Epithelial cell of proximal tubule (primary cell): Measurements from ENCODE around the gene HS6ST3. TPM values are rescaled to one million over a fixed set of nuclear protein-coding genes. Genes with fewer than 3 reads are reported as not detected.

Experiments
- DNase-seq: peaks from one replicate; pipeline ENCODE4 v3.0.0-alpha.2; 2011; ENCODE audit warnings: low read depth
- H3K4me3 ChIP-seq: 2 replicates; pipeline ENCODE4 v1.5.1; 2011; ENCODE audit warnings: low read depth, mild to moderate bottlenecking, low read length
- total RNA-seq: library from RNA; depleted of rRNA; stranded (reverse); fragments of >200 nt; gene quantifications from 2 replicates; pipeline ENCODE4 v1.2.3, GENCODE V29; 2015
- TF ChIP-seq, protein P1 (sequence below): conservative IDR thresholded peaks from 2 replicates; pipeline ENCODE4 v1.5.1; 2012; ENCODE audit warnings: low read depth, mild to moderate bottlenecking, low read length

HS6ST3 gene
- total RNA-seq, 1 donor from 2014 or later = 0.29 TPM

DNA sequence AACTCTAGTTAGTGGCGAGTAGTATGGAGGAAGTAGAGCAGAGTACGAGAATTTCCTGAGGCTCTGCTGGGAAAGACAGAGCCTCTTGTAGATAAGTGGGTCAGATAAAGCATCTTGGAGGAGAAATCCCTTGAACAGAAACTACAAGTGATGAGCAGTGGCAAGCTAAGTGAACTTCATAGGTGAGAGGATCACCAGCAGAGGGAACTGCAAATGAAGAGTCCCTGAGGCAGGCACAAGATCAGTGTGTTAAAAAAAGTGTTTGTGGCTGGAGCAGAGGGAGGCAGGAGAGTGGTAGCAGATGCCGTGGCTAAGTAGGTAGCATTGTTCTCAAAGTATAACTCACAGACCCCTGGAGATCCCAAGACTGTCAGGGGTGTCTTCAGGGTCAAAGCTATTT lies 437.6 kb downstream of the HS6ST3 start:
- TF ChIP-seq, protein P1, sequence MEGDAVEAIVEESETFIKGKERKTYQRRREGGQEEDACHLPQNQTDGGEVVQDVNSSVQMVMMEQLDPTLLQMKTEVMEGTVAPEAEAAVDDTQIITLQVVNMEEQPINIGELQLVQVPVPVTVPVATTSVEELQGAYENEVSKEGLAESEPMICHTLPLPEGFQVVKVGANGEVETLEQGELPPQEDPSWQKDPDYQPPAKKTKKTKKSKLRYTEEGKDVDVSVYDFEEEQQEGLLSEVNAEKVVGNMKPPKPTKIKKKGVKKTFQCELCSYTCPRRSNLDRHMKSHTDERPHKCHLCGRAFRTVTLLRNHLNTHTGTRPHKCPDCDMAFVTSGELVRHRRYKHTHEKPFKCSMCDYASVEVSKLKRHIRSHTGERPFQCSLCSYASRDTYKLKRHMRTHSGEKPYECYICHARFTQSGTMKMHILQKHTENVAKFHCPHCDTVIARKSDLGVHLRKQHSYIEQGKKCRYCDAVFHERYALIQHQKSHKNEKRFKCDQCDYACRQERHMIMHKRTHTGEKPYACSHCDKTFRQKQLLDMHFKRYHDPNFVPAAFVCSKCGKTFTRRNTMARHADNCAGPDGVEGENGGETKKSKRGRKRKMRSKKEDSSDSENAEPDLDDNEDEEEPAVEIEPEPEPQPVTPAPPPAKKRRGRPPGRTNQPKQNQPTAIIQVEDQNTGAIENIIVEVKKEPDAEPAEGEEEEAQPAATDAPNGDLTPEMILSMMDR = no peak

DNA sequence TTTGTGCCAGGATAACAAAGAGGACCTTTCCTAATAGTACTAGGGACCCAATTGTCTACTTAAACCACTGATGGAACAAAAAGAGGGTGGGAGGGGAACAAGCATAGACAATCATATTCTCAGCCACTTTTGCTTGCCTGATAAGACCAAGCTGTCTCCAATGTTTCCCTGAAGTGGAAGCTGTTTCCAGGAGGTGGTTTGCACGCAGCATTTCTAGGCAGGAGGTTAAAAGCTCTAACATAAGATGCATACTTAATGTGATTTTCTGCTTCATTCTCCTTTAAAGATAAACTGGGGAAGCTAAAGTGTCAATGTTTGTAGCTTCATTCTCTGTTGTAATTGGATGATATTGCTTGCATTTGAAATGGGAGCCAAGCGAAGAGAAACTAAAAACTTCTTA lies 442.9 kb downstream of the HS6ST3 start:
- H3K4me3 ChIP-seq = no peak overlapping the region
- no peak for DNase-seq
- TF ChIP-seq, protein P1 = no peak

More for the DNA sequence above, 437.6 kb downstream of the HS6ST3 start:
- no peak overlapping the region for H3K4me3 ChIP-seq
- no peak for DNase-seq

DNA sequence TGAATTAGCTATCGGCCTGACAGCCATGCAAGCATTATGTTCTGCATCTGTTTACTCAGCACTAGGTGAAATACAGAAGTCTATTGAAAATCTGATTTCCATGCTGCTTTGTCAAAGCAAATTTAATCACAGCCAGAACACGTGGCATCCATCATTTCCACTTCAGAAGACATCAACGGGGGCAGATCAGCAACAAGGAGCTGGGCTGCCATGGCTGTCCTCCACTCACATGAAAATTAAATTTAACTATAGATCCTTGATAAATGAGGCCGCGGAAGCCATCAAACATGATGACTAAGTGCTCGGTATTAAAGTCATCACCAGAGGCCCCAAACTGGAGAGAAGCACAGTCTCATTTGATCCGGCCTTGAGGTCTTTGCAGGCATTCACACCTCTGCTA lies 443.5 kb downstream of the HS6ST3 start:
- TF ChIP-seq, protein P1 = no peak
- DNase-seq = no peak
- no peak overlapping the region for H3K4me3 ChIP-seq

DNA sequence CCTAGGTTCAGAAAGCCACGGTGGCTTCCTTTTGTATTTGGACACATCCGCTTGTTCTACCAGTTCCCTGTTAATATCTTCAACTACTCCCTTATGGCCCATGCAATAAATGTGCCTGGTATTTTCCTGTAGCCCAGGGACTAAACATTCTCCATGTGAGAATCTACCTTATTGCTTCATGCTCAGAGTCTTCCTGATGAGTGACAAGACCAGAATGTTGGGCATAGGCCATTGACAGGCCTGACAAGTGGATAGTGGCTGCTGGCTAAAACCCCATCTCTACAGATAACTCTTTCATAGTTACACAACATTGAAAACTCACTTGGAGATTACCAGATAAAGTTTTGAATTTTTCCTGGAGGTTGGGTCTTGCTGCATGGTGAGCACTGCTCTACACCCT lies 449.9 kb downstream of the HS6ST3 start:
- H3K4me3 ChIP-seq = no peak overlapping the region
- TF ChIP-seq, protein P1 = no peak
- no peak for DNase-seq

DNA sequence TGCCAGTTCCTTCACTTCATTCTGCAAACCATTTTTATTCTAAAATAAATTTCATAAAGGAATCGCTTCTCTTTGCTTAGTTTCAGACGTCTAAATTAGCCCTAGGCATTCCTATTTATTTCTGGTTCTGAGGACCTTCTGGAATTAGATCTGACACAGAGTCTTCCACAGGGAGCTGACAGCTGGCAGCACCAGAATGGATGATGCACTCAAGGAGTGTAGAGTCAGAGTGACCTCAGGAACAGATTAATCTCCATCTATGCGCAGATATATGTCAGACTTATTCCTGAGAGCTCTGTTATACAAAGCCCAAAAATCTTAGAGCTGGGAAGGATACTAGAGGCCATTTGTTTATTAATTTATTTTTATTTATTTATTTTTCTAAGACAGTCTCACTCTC lies 450.8 kb downstream of the HS6ST3 start:
- no peak for DNase-seq
- TF ChIP-seq, protein P1 = no peak
- no peak overlapping the region for H3K4me3 ChIP-seq

DNA sequence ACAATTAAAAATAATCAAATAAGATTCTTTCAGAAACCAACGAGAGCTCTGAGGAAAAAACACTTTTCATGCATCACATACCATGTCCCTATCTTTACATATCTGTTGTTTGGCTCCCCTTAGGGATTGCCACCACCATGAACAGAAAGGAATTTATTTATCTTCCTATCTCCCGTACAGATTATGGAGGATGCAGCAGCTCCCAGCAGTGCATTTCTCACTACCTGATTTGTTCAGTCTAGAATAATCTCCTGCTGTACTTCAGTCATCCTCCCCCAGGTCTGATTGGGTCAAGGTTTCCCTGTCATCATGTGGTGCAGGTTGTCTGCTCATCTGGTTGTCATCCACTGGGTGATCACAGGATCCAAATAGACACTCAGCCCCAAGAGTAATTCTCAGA lies 453.1 kb downstream of the HS6ST3 start:
- TF ChIP-seq, protein P1 = no peak
- H3K4me3 ChIP-seq = no peak overlapping the region
- no peak for DNase-seq

DNA sequence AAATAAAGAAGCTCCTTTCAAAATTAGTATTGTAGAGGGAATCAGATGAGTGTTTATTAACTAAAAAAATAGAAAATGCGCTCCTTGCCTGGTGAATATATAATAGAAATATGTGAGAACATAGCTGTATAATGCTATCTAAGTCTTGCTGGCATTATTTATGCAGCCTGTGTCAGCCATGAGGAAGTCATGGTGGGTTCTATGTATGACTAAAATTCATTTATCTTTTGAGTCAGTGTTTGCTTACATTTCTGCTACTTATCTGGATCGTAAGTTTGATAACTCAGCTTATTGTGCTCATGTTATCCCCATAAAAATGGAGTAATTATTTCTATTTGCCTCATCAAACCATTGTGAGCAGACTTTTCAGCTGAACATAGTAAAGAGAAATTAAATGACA lies 455.1 kb downstream of the HS6ST3 start:
- DNase-seq = no peak
- H3K4me3 ChIP-seq = no peak overlapping the region

More for the DNA sequence above, 455.1 kb downstream of the HS6ST3 start:
- TF ChIP-seq, protein P1 = no peak
